Type B pancreatic cell (in vitro differentiated cells): ENCODE data around the gene LMTK2. TPM values are rescaled to one million over a fixed set of nuclear protein-coding genes. Genes with fewer than 3 reads are reported as not detected.

Source experiments
- DNase-seq: peaks from one replicate; pipeline ENCODE4 v3.0.0; 2021; ENCODE audit warnings: mixed read lengths; ENCODE audit not compliant: unreplicated experiment; ENCODE audit errors: extremely low spot score
- H3K27ac Mint-ChIP-seq: 2 replicates; pipeline ENCODE4 v1.8.0; 2021; ENCODE audit warnings: mild to moderate bottlenecking, mixed read lengths
- H3K27me3 Mint-ChIP-seq: 2 replicates; pipeline ENCODE4 v1.8.0; 2021; ENCODE audit warnings: mixed read lengths
- H3K36me3 Mint-ChIP-seq: 2 replicates; pipeline ENCODE4 v1.8.0; 2021; ENCODE audit warnings: mixed read lengths
- H3K4me1 Mint-ChIP-seq: one replicate; pipeline ENCODE4 v1.8.0; 2021; ENCODE audit warnings: mixed read lengths; ENCODE audit not compliant: unreplicated experiment
- H3K4me3 Mint-ChIP-seq: 2 replicates; pipeline ENCODE4 v1.8.0; 2021; ENCODE audit warnings: mild to moderate bottlenecking, mixed read lengths
- H3K9me3 Mint-ChIP-seq: 2 replicates; pipeline ENCODE4 v1.8.0; 2021; ENCODE audit warnings: mixed read lengths
- CTCF ChIP-seq: fragments of 200-600 bp; sonication (generic); conservative IDR thresholded peaks from 2 replicates; pipeline ENCODE4 v1.5.0; 2021; ENCODE audit warnings: antibody characterized with exemption, mild to moderate bottlenecking
- total RNA-seq: library from RNA; stranded (reverse); gene quantifications from 2 replicates; pipeline ENCODE4 v1.2.1, GENCODE V29; 2021; ENCODE audit warnings: low replicate concordance

The LMTK2 gene
- total RNA-seq, 1 donor from 2014 or later = 20.6 TPM

- peak; percentile 61 for DNase-seq
- no peak for TF ChIP-seq CTCF
- Mint-ChIP-seq H3K27ac (no peak overlapping the region), H3K36me3 (peaks cover 9% of the 10 kb centered on the region), H3K27me3 (no peaks in the 10 kb centered on the region), H3K4me3 (no peak overlapping the region), H3K4me1 (no peaks in the 10 kb centered on the region), H3K9me3 (no peaks in the 10 kb centered on the region)
Measured at GRCh38 chr7:98206451-98207330, 100.0 kb downstream of the LMTK2 start.

DNA sequence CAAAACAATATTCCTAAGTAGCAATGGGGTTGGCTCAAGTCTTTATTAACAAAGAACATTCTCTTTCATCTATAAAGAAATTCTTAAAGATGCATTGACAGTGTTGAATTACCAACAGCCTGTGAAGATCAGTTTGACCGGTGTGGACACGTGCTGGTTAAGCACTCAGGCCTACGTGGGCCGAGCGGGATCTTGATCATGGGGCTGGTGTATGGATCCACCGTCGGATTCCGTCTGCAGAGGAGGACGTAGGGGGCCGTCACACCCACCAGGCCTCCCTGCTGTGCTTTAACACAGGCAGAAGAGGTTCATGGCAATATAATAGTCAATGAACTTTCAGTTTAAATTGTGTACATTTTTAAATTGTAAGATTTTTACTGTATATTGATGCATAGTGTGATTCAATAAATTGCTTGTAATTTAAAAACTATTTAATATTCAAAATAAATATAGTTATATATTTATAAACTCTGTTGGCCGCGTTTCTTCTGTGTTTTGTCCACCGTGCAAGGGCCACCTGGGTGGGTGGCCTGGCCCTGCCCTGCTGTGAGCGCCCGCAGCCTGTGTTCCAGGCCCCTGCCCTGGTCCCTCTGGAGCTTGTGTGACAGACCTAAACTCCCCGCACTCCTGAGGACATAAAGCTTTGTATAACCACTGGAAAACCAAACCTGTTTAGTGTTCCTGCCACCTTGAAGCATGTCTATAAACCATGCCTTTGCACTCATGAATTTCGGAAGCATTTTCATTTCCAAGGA, 102.7 kb downstream of the LMTK2 start:
- H3K4me3 Mint-ChIP-seq = peak overlapping the region; percentile 73
- DNase-seq = peak; percentile 47
- no peak for TF ChIP-seq CTCF
- no peaks in the 10 kb centered on the region for H3K27me3 Mint-ChIP-seq
- H3K36me3 Mint-ChIP-seq = peaks cover 4% of the 10 kb centered on the region
- no peaks in the 10 kb centered on the region for H3K4me1 Mint-ChIP-seq
- H3K27ac Mint-ChIP-seq = no peak overlapping the region
- no peaks in the 10 kb centered on the region for H3K9me3 Mint-ChIP-seq

DNA sequence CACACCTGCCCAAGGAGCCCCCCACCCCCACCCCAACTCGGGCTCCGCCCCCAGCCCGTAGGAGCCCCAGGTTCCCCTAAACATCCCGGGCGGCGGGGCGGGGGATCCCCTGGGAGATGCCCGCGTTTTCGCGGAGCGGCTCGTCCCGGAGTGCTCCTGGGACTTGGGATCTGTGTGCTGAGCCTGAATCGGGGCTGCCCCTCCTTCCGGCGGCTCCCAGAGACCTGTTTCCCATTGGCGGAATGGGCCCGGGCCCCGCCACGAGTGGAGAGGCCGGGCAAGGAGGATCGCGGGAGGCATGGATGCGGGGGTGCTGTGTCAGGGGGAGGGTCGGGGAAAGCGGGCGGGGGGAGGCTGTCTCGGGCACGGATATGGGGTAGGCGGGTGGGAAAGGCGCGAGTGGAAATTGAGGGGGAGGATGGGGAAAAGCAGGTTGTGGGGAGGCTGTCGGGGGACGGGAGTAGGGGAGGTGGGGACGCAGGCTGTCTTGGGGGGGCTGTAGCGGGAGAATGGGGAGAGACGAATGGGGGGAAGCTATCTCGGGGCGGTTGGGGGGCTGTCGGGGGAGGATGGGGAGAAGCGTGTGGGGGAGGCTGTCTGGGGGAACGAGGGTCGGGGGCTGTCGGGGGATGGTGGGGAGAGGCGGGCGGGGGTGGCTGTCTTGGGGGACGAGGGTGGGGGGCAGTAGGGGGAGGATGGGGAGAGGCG, 104.0 kb downstream of the LMTK2 start:
- no peak for TF ChIP-seq CTCF
- no peak overlapping the region for H3K27ac Mint-ChIP-seq
- no peaks in the 10 kb centered on the region for H3K27me3 Mint-ChIP-seq
- H3K36me3 Mint-ChIP-seq = peaks cover 4% of the 10 kb centered on the region
- H3K4me3 Mint-ChIP-seq = peak overlapping the region; percentile 66
- DNase-seq = peak; percentile 70
- no peaks in the 10 kb centered on the region for H3K9me3 Mint-ChIP-seq
- H3K4me1 Mint-ChIP-seq = peaks cover 4% of the 10 kb centered on the region

GRCh38 chr7:98211221-98211675, 104.6 kb downstream of the LMTK2 start, which contains the start of gene BHLHA15:
Gene BHLHA15, plus strand, starts transcription at chr7:98211439. Its CDS starts 871 bp downstream, at chr7:98212310.
- Mint-ChIP-seq H3K27ac (no peak within 1 kb of the TSS), H3K9me3 (no peaks in the 10 kb centered on the region), H3K27me3 (no peaks in the 10 kb centered on the region), H3K4me3 (peak within 1 kb of the TSS; percentile 69), H3K4me1 (peaks cover 4% of the 10 kb centered on the region), H3K36me3 (no peaks in the 10 kb centered on the region)
- TF ChIP-seq CTCF = no peak
- peak; percentile 71 for DNase-seq
